GM19397 (cell line): ENCODE results near the gene NDUFA13.

Source experiments
- ATAC-seq: cut with Tn5 transposase; IDR thresholded peaks from one replicate; pipeline ENCODE4 v1.9.1; 2021; ENCODE audit warnings: mild to moderate bottlenecking, moderate library complexity; ENCODE audit not compliant: unreplicated experiment

The NDUFA13 gene

DNA sequence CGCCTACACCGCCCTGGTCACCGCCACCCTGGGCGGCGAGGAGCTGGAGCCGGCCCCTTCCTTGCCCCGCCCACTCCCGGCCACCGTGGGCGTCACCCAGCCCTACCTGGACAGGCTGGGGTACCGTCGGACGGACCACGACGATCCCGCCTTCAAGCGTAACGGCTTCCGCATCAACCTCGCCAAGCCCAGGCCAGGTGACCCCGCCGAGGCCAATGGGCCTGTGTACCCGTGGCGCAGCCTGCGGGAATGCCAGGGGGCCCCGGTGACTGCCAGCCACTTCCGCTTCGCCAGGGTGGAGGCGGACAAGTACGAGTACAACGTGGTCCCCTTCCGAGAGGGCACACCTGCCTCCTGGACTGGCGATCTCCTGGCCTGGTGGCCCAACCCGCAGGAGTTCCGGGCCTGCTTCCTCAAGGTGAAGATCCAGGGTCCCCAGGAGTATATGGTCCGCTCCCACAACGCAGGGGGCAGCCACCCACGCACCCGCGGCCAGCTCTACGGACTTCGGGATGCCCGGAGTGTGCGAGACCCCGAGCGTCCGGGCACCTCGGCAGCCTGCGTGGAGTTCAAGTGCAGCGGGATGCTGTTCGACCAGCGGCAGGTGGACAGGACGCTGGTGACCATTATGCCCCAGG is 29.0 kb downstream of the NDUFA13 start:
- ATAC-seq = no peak

DNA sequence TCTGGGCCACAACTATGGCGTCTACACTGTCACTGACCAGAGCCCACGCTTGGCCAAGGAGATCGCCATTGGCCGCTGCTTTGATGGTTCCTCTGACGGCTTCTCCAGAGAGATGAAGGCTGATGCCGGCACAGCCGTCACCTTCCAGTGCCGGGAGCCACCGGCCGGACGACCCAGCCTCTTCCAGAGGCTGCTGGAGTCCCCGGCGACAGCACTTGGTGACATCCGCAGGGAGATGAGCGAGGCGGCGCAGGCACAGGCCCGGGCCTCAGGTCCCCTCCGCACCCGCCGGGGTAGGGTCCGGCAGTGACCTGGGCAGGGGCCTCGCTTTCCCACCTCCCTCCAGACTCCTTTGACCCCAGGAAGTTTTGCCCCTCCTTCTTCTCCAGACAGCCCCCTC is 29.7 kb downstream of the NDUFA13 start:
- no peak for ATAC-seq

DNA sequence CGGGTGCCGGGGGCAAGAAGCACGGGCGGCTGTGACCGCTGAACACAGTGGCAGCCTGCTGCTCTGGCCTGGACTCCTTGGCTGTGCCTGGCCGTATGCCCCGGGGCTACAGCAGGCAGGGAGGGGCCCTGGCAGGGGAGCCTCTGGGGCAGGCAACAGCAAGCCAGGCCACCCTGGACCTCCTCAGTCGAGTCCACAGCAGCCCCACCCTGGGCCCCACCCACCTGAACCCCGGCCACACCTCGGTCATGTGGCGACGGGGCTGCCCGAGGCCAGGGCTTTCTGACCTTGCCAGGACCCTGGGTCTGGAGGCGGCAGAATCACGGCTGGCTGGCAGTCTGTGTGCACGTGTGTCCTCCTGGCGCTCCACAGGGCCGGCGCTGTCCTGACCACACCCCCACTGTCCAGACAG is 30.7 kb downstream of the NDUFA13 start:
- no peak for ATAC-seq

- ATAC-seq = no peak
These were observed 31.8 kb downstream of the NDUFA13 start for GRCh38 chr19:19547674-19548336.

DNA sequence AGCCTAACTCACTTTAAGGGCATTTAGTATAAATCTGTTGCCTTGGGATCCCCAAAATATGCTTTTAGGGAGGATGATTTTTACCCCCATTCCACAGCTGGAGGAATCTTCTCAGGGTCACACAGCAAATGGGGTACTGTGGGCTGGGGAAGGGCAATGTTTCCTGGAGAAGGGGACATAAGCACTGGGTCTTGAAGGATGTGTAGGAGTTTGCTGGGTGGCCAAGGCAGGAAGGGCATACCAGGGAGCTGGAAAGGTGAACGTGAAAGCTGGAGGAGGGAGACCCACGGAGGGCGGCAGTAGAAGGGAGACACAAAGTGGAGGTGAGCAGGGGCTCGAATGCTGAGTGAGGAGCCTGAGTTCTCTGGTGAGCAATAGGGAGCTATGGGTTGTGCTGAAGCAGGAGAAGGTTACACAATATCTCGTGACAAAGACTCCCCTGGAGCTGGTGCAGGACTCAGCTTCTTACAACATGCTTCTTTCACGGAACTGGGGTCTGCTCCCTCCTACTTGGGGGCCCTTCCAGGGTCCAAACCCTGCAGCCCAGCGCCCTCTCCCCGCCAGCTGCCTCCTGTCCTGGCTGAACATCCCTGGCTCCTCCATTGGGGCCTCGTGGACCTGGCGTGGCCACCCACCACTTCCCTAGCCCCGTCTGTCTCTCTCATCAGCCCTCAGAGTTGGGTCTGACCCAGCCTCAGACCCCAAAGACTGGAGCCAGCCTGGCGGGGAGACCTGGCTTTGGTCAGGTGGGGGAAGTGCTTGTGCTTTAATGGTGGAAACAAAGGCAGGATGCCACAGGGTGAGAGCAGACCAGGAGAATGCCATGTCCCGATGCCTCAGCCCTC is 33.1 kb downstream of the NDUFA13 start:
- no peak for ATAC-seq

GRCh38 chr19:19549804-19550464 is 33.9 kb downstream of the NDUFA13 start:
- ATAC-seq = no peak

DNA sequence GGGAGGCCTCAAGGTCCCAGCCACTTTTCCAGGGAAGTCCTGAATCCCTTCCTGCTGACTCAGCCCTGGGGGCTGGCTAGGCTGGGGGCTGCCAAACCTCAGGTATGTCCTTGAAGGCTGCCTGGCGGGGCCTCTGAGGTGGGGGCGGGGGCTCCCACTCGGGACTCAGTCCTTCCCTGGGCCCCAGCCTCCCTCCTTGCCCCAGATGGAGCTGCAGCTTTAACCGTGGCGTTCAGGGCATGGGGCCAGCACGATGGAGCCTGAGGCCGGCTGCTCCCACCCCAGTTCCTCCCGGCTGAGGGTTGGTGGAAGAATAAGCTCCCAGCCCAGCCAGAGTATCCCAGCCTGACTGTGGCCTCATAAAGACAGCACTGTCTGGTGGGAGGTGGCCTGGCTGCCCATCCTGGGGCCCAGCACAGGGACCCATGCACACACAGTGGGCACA is 34.5 kb downstream of the NDUFA13 start:
- ATAC-seq = no peak

DNA sequence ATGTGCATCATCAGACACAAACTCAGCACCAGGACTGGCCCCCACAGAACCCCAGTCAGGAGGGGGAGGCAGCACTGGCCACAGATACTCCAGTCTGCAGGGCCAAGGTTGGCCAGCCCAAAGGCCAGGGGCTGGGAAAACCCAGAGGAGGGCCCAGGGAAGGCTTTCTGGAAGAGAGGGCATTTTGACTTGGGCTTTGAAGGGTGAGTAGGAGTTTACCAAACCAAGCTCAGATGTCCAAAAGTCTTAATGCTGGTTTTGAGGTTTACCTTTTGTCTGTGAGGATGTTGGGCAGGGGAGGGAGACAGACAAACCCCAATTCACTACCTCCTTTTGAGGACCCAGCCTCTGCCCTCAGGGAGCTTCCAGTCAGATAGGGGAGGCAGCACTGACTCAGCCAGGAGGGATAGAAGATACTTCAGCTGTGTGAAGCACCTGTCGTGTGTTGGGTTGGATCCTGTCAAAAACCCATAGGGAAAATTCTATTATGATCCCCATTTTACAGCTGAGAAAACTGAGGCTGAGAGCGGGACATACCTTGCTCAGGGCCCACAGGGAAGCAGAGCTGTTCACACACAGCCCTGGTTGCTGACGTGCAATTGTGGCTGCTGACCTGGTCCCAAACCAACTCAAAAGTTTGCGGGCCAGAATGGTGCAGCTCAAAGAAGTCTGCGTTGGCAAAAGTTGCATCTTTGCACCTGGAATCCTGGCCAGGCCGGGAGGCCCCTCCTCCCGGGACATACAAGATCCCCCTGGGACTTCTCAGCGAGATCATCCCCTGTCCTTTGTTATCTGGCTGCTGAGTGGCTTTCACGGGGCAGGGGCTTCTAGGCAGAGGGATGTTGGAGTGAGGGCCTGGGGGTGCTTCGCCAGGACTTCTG is 35.2 kb downstream of the NDUFA13 start:
- no peak for ATAC-seq

DNA sequence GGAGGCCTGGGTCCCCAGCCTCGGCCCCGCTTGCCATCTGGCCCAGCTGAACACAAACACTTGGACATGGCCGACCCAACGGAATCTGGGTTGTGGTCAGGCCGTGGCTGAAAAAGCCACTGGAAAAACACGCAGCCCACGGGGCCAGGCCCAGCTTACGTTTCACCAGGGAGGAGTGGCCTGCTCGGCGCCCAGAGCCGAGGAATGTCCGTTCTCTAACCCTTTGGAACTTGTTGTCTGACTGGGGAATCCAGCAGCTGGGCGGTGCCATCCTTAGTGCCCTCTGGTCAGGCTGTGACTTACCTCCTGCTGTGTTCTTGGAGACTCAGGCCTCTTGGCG is 35.8 kb downstream of the NDUFA13 start:
- ATAC-seq = no peak

GRCh38 chr19:19552798-19553197 is 36.8 kb downstream of the NDUFA13 start:
- no peak for ATAC-seq

GRCh38 chr19:19553670-19554069 is 37.6 kb downstream of the NDUFA13 start:
- ATAC-seq = no peak

- ATAC-seq = no peak
These were observed 38.3 kb downstream of the NDUFA13 start for GRCh38 chr19:19554074-19555023.

DNA sequence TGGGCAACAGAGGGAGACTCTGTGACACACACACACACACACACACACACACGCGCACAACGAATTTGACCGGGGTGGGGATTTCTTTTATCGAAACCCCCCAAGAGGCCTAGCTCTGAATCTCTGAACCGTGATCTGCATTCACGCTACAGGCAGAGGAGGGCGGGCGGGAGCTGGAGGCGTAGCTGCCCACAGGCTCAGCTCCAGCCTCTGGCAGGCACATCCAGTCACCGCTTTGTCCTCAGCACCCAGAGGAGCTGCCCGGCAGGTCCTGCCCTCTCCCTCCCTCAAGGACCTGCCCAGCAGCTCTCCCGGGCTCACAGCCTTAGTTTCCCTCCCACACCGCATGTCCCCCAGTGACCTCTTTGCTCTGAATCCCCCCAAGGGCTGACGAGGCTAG is 42.0 kb downstream of the NDUFA13 start:
- no peak for ATAC-seq

DNA sequence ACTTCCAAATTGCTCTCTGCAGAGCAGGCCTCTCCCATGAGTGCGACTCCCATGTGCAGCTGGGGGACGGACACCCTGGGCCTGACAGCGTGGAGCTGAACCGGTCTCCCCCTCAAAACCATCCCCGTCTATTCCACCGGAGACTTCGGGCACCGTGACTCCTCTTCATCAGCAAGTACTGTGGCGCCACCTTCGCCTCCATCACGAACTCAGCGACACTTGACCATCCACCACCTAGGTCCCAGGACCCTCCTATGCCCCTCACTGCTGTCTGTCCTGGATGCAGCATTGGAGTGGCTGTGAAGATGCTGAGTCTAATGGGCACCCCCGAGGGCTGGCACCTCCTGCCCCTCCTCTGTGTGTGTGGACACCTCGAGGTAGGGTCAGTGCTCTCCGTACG is 42.6 kb downstream of the NDUFA13 start:
- no peak for ATAC-seq

GRCh38 chr19:19559931-19560330 is 43.9 kb downstream of the NDUFA13 start:
- ATAC-seq = no peak

GRCh38 chr19:19561946-19562664 is 46.1 kb downstream of the NDUFA13 start:
- no peak for ATAC-seq

- ATAC-seq = no peak
These were observed 46.8 kb downstream of the NDUFA13 start for GRCh38 chr19:19562665-19563347.

GRCh38 chr19:19563348-19563848 is 47.4 kb downstream of the NDUFA13 start:
- no peak for ATAC-seq
